ENCODE data around the gene LRRC30.

The LRRC30 gene

DNA sequence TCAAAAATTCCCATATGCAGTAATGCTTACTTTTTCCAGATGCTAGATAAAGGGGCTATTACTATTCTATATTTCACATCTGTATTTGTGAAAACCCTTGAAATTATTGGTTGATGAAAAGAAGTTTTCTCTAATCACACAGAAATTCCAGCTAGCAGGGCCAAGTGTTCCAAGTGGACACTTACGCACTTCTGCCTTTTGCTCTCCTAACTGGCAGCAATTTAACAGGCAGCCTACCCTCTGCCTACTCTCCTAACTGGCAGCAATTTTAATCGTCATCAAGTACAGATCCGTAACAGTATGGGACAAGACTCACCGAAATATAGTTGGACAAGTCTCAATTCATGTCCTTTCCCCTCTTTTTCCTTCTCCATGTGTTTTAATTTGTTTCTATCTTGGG, 12.0 kb downstream of the LRRC30 start:
- no peak for DNase-seq

GRCh38 chr18:7248877-7249276, 18.0 kb downstream of the LRRC30 start:
- no peak for DNase-seq

- no peak for DNase-seq
These were observed 23.3 kb downstream of the LRRC30 start for GRCh38 chr18:7254163-7254562.

DNA sequence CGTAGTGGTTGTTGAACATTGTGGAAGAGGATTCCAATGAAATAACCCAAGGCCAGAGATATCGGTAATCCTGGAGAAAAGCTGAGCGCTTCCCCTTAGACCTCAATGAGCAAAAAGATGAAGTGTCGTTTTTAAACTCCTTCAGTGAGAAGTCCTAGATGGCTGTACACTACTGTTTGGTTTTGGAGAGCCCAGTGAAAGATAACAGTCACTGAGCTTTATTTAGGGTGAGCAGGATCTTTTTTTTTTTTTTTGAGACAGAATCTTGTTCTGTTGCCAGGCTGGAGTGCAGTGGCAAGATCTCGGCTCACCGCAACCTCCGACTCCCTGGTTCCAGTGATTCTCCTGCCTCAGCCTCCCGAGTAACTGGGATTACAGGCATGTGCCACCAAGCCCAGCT, 24.2 kb downstream of the LRRC30 start:
- DNase-seq = no peak

- DNase-seq = no peak
These were observed 24.8 kb downstream of the LRRC30 start for GRCh38 chr18:7255643-7256042.

- no peak for DNase-seq
These were observed 25.9 kb downstream of the LRRC30 start for GRCh38 chr18:7256618-7257425.

DNA sequence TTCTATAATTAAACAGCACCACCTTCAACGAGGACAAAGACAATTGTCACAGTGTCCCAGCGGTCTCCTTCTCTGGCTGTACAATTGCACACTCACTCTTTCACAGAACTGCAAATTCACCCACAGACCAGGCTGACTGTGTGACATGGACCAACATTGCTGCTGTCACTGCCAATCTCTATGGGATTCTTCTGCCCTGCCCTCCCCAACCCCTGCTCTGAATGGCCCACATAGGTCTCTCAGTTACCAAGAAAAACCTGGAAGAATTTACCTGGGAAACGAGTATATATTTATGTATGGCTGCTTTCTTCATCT, 26.5 kb downstream of the LRRC30 start:
- no peak for DNase-seq

GRCh38 chr18:7259475-7259874, 28.6 kb downstream of the LRRC30 start:
- DNase-seq = no peak

- DNase-seq = no peak
These were observed 30.3 kb downstream of the LRRC30 start for GRCh38 chr18:7261199-7261598.

GRCh38 chr18:7267973-7268372, 37.1 kb downstream of the LRRC30 start:
- DNase-seq = no peak

DNA sequence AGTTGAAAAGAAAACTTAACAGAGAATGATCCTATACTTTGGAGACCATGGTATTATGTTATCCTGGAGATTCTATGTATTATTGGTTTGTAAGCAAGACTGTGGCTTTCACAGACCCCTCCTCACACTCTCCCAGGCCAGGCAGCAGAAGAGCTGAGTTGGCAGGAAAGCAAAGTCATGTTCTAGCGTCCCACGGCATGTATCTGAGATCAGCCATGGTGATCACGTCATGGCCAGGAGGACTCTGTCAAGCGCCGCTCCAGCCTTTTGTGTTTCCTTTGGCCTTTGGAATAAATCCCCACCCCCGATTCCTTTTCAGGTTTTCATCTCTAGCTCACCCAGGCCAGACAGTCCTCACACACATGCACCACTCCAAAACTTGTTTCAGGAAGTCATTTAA, 39.1 kb downstream of the LRRC30 start:
- DNase-seq = no peak

GRCh38 chr18:7272311-7273049, 41.6 kb downstream of the LRRC30 start:
- no peak for DNase-seq

DNA sequence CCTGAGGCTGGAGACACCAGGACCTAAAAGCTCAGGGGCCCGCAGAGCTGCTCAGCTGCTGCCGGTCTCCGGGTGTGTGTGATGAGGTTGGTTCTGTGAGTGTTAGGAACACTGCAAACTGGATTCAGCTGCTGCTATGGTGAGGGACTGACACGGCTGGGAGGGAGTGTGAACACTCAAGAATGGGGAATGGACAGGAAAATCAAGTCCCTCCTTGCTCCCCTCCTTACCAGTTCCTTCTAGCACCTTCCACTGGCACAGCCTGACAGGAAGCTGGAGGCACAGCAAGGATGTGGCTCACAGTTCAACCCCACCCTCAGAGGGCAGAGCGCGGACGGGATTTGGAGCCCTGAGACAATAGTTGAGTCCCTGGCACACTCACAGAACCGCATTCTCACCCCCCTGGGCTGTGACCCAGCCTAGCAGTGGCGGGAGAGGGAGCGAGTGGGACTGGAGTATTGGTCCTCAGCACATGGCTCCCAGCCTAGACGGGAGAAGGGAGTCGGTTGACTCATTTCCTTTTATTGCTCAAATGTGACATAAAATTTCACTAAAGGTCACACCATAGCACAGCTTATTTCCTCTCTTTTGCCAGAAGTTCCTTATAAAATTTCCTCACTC, 42.5 kb downstream of the LRRC30 start:
- DNase-seq = no peak

DNA sequence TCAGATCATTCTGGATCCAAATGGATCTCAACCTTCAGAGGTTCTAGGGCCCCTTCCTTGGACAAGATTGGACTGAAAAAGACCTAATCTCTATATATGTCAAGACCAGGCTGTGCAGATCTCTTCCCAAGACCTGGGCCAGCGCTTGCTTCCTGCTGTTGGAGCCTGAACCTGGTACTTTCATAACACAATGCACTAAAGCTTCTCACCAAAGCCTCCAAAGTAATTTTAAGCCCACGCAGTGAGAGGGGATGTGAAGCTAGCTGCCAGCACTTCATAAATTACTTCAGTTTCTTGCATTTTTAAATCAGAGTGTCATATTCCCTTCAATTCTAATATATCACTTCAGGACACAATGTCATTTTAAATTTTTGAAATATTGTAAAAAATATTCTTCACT, 50.7 kb downstream of the LRRC30 start:
- no peak for DNase-seq
